SK-N-SH (cell line): ENCODE measurements around the gene FEM1B. TPM values are rescaled to one million over a fixed set of nuclear protein-coding genes. Genes with fewer than 3 reads are reported as not detected.
A peak's percentile ranks its signal among the peaks of the same experiment; 100 is the strongest.

Experiments
- CTCF ChIA-PET: fragments of 300-600, 350-600 bp; formaldehyde crosslinking; extraction: SDS; loops from one replicate; lab custom pipeline; 2021; lab: Yijun Ruan, JAX
- POLR2A ChIA-PET: fragments of 350-600 bp; sonication (Branson Sonifier 250); formaldehyde crosslinking; extraction: SDS; loops from one replicate; lab custom pipeline; 2020; ENCODE audit warnings: antibody characterized with exemption, inconsistent platforms; lab: Yijun Ruan, JAX
- DNase-seq: peaks from one replicate; pipeline ENCODE4 v3.0.0; 2012
- H2AFZ ChIP-seq: fragments of 200-600 bp; sonication (generic); 2 replicates; pipeline ENCODE4 v1.8.1; 2016; ENCODE audit warnings: antibody characterized with exemption, mild to moderate bottlenecking, low read depth
- H3F3A ChIP-seq: fragments of 200-600 bp; sonication (generic); replicated peaks from 2 replicates; pipeline ENCODE3; 2016; ENCODE audit warnings: antibody characterized with exemption, mild to moderate bottlenecking; ENCODE audit not compliant: insufficient read depth
- H3K27ac ChIP-seq, 2 experiments: fragments of 200-500 bp in 1 of 2; fragments of 200-600 bp in 1 of 2; sonication (Bioruptor generic) in 1 of 2; sonication (generic), shearing (Covaris generic) in 1 of 2; 2 replicates each; pipeline versions ENCODE4 v1.5.1 to v1.6.1; 2014 to 2016; ENCODE audit warnings: low read depth in 2 of 2, inconsistent platforms in 1 of 2, low read length in 1 of 2, mild to moderate bottlenecking in 1 of 2, mixed read lengths in 1 of 2
- H3K27me3 ChIP-seq: fragments of 200-600 bp; sonication (generic), shearing (Covaris generic); 2 replicates; pipeline ENCODE4 v1.6.1; 2016; ENCODE audit warnings: mixed run types; ENCODE audit not compliant: insufficient read depth
- H3K36me3 ChIP-seq, 2 experiments: fragments of 200-500 bp in 1 of 2; fragments of 200-600 bp in 1 of 2; sonication (Bioruptor generic) in 1 of 2; sonication (generic) in 1 of 2; replicated peaks in 1 of 2; 2 replicates each; pipeline versions ENCODE3 to v1.5.1; 2014 to 2016; ENCODE audit warnings: low read length in 1 of 2, mild to moderate bottlenecking in 1 of 2; ENCODE audit not compliant: insufficient read depth in 2 of 2, control insufficient read depth in 1 of 2
- H3K4me1 ChIP-seq, 2 experiments: fragments of 200-500 bp in 1 of 2; fragments of 200-600 bp in 1 of 2; sonication (Bioruptor generic) in 1 of 2; sonication (generic), shearing (Covaris generic) in 1 of 2; 2 replicates each; pipeline versions ENCODE4 v1.5.1 to v1.6.1; 2014 to 2016; ENCODE audit warnings: low read depth in 1 of 2, low read length in 1 of 2, mixed run types in 1 of 2; ENCODE audit not compliant: insufficient read depth in 2 of 2, control insufficient read depth in 1 of 2
- H3K4me2 ChIP-seq: fragments of 200-600 bp; sonication (generic), shearing (Covaris generic); 2 replicates; pipeline ENCODE4 v1.6.1; 2017; ENCODE audit warnings: mixed run types
- H3K4me3 ChIP-seq, 2 experiments: fragments of 200-500 bp in 1 of 2; fragments of 200-600 bp in 1 of 2; sonication (Bioruptor generic) in 1 of 2; sonication (generic), shearing (Covaris generic) in 1 of 2; 2 replicates each; pipeline versions ENCODE4 v1.5.1 to v1.8.1; 2014 to 2016; ENCODE audit warnings: low read depth in 2 of 2, inconsistent platforms in 1 of 2, low read length in 1 of 2, mild to moderate bottlenecking in 1 of 2, mixed read lengths in 1 of 2, moderate library complexity in 1 of 2
- H3K79me2 ChIP-seq: fragments of 200-600 bp; sonication (generic); 2 replicates; pipeline ENCODE4 v1.8.1; 2017; ENCODE audit warnings: mild to moderate bottlenecking; ENCODE audit not compliant: insufficient read depth
- H3K9ac ChIP-seq: fragments of 200-600 bp; sonication (generic); 2 replicates; pipeline ENCODE4 v1.6.1; 2017; ENCODE audit warnings: mixed run types
- H3K9me2 ChIP-seq: fragments of 200-600 bp; sonication (generic); 2 replicates; pipeline ENCODE4 v1.6.1; 2017; ENCODE audit warnings: mixed run types
- H3K9me3 ChIP-seq: fragments of 200-600 bp; sonication (generic); 2 replicates; pipeline ENCODE4 v1.6.1; 2017; ENCODE audit warnings: mixed run types, mild to moderate bottlenecking, moderate library complexity
- H4K20me1 ChIP-seq: fragments of 200-600 bp; sonication (generic); 2 replicates; pipeline ENCODE4 v1.6.1; 2017; ENCODE audit warnings: mild to moderate bottlenecking, mixed run types; ENCODE audit not compliant: insufficient read depth
- CHD2 ChIP-seq: fragments of 150-350 bp; IDR thresholded peaks from 2 replicates; pipeline ENCODE4 v1.6.1; 2018; ENCODE audit warnings: low read length; ENCODE audit not compliant: partially characterized antibody
- EP300 ChIP-seq, 2 experiments: IDR thresholded peaks; 2 replicates each; pipeline versions ENCODE4 v1.4.0 to v1.6.1; 2012; ENCODE audit warnings: borderline replicate concordance in 1 of 2, low read depth in 1 of 2, low read length in 1 of 2
- EZH2phosphoT487 ChIP-seq: fragments of 200-600 bp; sonication (generic); IDR thresholded peaks from 2 replicates; pipeline ENCODE4 v1.6.1; 2017; ENCODE audit warnings: low read depth, mixed run types, mild to moderate bottlenecking, antibody characterized with exemption, moderate library complexity, borderline replicate concordance
- FOXM1 ChIP-seq: IDR thresholded peaks from 2 replicates; pipeline ENCODE4 v1.4.0; 2012; ENCODE audit warnings: low read depth, mild to moderate bottlenecking
- GATA2 ChIP-seq: sonication (generic); formaldehyde crosslinking; IDR thresholded peaks from 2 replicates; pipeline ENCODE4 v1.5.0; 2020; ENCODE audit warnings: mild to moderate bottlenecking, missing genetic modification reagents
- JUND ChIP-seq: IDR thresholded peaks from 2 replicates; pipeline ENCODE4 v1.4.0; 2012
- MEF2A ChIP-seq: IDR thresholded peaks from 2 replicates; pipeline ENCODE4 v1.4.0; 2012; ENCODE audit warnings: low read depth, borderline replicate concordance
- MXI1 ChIP-seq: IDR thresholded peaks from 2 replicates; pipeline ENCODE4 v1.6.1; 2012; ENCODE audit warnings: mild to moderate bottlenecking, low read depth, low read length, improper control_type of control experiment
- POLR2AphosphoS5 ChIP-seq: IDR thresholded peaks from 2 replicates; pipeline ENCODE4 v1.6.1; 2012; ENCODE audit warnings: low read depth, low read length
- RAD21 ChIP-seq: IDR thresholded peaks from 2 replicates; pipeline ENCODE4 v1.6.1; 2012; ENCODE audit warnings: mild to moderate bottlenecking, low read length
- RCOR1 ChIP-seq: fragments of 150-350 bp; IDR thresholded peaks from 2 replicates; pipeline ENCODE4 v1.6.1; 2017; ENCODE audit warnings: antibody characterized with exemption, low read length
- REST ChIP-seq: IDR thresholded peaks from 2 replicates; pipeline ENCODE4 v1.6.1; 2012; ENCODE audit warnings: mild to moderate bottlenecking, low read depth, low read length, moderate library complexity
- RFX5 ChIP-seq: IDR thresholded peaks from 2 replicates; pipeline ENCODE4 v1.6.1; 2012; ENCODE audit warnings: mild to moderate bottlenecking, improper control_type of control experiment, low read length
- RXRA ChIP-seq: IDR thresholded peaks from 2 replicates; pipeline ENCODE4 v1.4.0; 2012; ENCODE audit warnings: low read depth, mild to moderate bottlenecking, borderline replicate concordance
- SIN3A ChIP-seq: IDR thresholded peaks from 2 replicates; pipeline ENCODE4 v1.6.1; 2012; ENCODE audit warnings: low read depth, mild to moderate bottlenecking, low read length, moderate library complexity, borderline replicate concordance
- TAF1 ChIP-seq: IDR thresholded peaks from 2 replicates; pipeline ENCODE4 v1.6.1; 2012; ENCODE audit warnings: low read depth, mild to moderate bottlenecking, low read length, moderate library complexity, borderline replicate concordance
- TEAD4 ChIP-seq: IDR thresholded peaks from 2 replicates; pipeline ENCODE4 v1.4.0; 2012; ENCODE audit warnings: mild to moderate bottlenecking, borderline replicate concordance; ENCODE audit not compliant: insufficient read depth
- USF1 ChIP-seq: IDR thresholded peaks from 2 replicates; pipeline ENCODE4 v1.4.0; 2012; ENCODE audit warnings: low read depth, borderline replicate concordance
- WGBS: methylation state at CpG from one replicate; pipeline ENCODE4 v1.1.6; 2017; ENCODE audit warnings: low lambda C conversion rate; 5-methylcytosine and 5-hydroxymethylcytosine counted together
- polyA plus RNA-seq, 3 experiments: library from polyadenylated mRNA; depleted of rRNA; stranded (reverse); fragments of >200 nt; gene quantifications; 2 replicates each; pipeline ENCODE4 v1.2.3, GENCODE V29; 2012

FEM1B gene
- polyA plus RNA-seq, 1 of the 3 experiments (the other 2 are of a cell fraction), result 14.0 TPM

GRCh38 chr15:68276668-68277067 lies 877 bp upstream of the FEM1B start:
- Histone ChIP-seq H3K27me3 (no peaks in the 10 kb centered on the region), H3K79me2 (peaks cover 68% of the 10 kb centered on the region)
- TF ChIP-seq CHD2 (no peak), REST (no peak), EZH2phosphoT487 (no peak), RFX5 (no peak), TEAD4 (no peak), JUND (no peak), TAF1 (no peak), RAD21 (no peak), RCOR1 (no peak), POLR2AphosphoS5 (no peak), RXRA (no peak), SIN3A (no peak), MEF2A (no peak)
- TF ChIP-seq, all 33 proteins: peak for 0
- H3K9me2 ChIP-seq, result no peaks in the 10 kb centered on the region
- CTCF ChIA-PET, result interaction anchor here (0.6 to 2.9 kb wide), 4 partner anchors 23 to 361 kb away, joined by 3 to 19 read pairs (median 4); no protein-coding TSS in a partner anchor
- peak overlapping the region; percentile 86 to 98 for H3K4me3 ChIP-seq
- peak overlapping the region; percentile 97 to 99 for H3K27ac ChIP-seq
- H3K4me2 ChIP-seq, result peak overlapping the region; percentile 82
- peaks cover 33% of the 10 kb centered on the region for H4K20me1 ChIP-seq
- peak overlapping the region; percentile 99 for H2AFZ ChIP-seq
- peak overlapping the region; percentile 98 for H3K9ac ChIP-seq
- H3F3A ChIP-seq, result peaks cover 35% of the 10 kb centered on the region
- DNase-seq, result no peak
- peaks cover 17 to 39% of the 10 kb centered on the region in 2 experiments; a peak in 3 of 4 replicates for H3K4me1 ChIP-seq
- no peaks in the 10 kb centered on the region for H3K9me3 ChIP-seq
- POLR2A ChIA-PET, result interaction anchor here (1.4 to 2.5 kb wide), 7 partner anchors 12 to 543 kb away, joined by 3 to 16 read pairs (median 6); no protein-coding TSS in a partner anchor
- peaks cover 7 to 11% of the 10 kb centered on the region in 2 experiments for H3K36me3 ChIP-seq
- 82% methylated on average over 3 of the region's 3 CpGs for WGBS

- CTCF ChIA-PET, result interaction anchor here (0.7 to 2.9 kb wide), 7 partner anchors 17 to 49 kb away, joined by 3 to 19 read pairs (median 4); no protein-coding TSS in a partner anchor
- Histone ChIP-seq H3K4me3 (peak overlapping the region; percentile 86 to 98), H3K9me3 (no peaks in the 10 kb centered on the region), H3K9me2 (no peaks in the 10 kb centered on the region), H3K4me2 (peak overlapping the region; percentile 82), H3K9ac (peak overlapping the region; percentile 98), H3K36me3 (peaks cover 7 to 11% of the 10 kb centered on the region in 2 experiments), H4K20me1 (peaks cover 38% of the 10 kb centered on the region), H3K4me1 (peaks cover 16 to 37% of the 10 kb centered on the region in 2 experiments; a peak in 3 of 4 replicates), H3F3A (peaks cover 30% of the 10 kb centered on the region), H3K27me3 (no peaks in the 10 kb centered on the region)
- peak; percentile 72 for DNase-seq
- WGBS, result 3% methylated on average over 23 of the region's 25 CpGs
- TF ChIP-seq USF1 (no peak), SIN3A (no peak), GATA2 (no peak), FOXM1 (no peak), REST (no peak), EP300 (IDR thresholded peaks at IDR 0.05; ENCODE audit: borderline replicate concordance in 1 of 2, low read depth in 1 of 2, low read length in 1 of 2) (no peak), MXI1 (peak; percentile 3; the same call in 1 of the 2 replicates)
- TF ChIP-seq, all 33 proteins: peak for 1
- Histone ChIP-seq H3K27ac (peak overlapping the region; percentile 97 to 99), H2AFZ (peak overlapping the region; percentile 99), H3K79me2 (peaks cover 73% of the 10 kb centered on the region)
- POLR2A ChIA-PET, result interaction anchor here (0.7 to 2.5 kb wide), 11 partner anchors 12 to 542 kb away, joined by 3 to 16 read pairs (median 5); no protein-coding TSS in a partner anchor
Observed at GRCh38 chr15:68277131-68277602, 378 bp upstream of the FEM1B start.
